Vagina (tissue), 2 donors: ENCODE data around the gene LDLRAD4. TPM values are rescaled to one million over a fixed set of nuclear protein-coding genes. Genes with fewer than 3 reads are reported as not detected.

Source experiments
- DNase-seq, 2 donors: peaks; one replicate each; pipeline ENCODE4 v3.0.0-alpha.2; 2017; ENCODE audit errors: extremely low spot score in 2 of 2
- H3K27ac ChIP-seq: fragments of 200-600 bp; sonication (generic); one replicate; pipeline ENCODE4 v1.5.1; 2019
- H3K27me3 ChIP-seq: fragments of 200-600 bp; sonication (generic); one replicate; pipeline ENCODE4 v1.5.1; 2019
- H3K36me3 ChIP-seq, 2 donors: fragments of 200-600 bp; sonication (generic); one replicate each; pipeline ENCODE4 v1.5.1; 2017 to 2019
- H3K4me1 ChIP-seq: fragments of 200-600 bp; sonication (generic); one replicate; pipeline ENCODE4 v1.5.1; 2019
- H3K4me3 ChIP-seq, 2 donors: fragments of 200-600 bp; sonication (generic); 1 replicate in 1 of 2; 2 replicates in 1 of 2; pipeline ENCODE4 v1.5.1; 2016 to 2019
- H3K9me3 ChIP-seq: fragments of 200-600 bp; sonication (generic); one replicate; pipeline ENCODE4 v1.5.1; 2019
- POLR2A ChIP-seq, 2 donors: fragments of 450-650 bp; IDR thresholded peaks; one replicate each; pipeline ENCODE4 v1.6.1; 2017; ENCODE audit warnings: antibody characterized with exemption in 2 of 2, mild to moderate bottlenecking in 2 of 2, moderate library complexity in 2 of 2
- POLR2AphosphoS5 ChIP-seq, 2 donors: sonication (generic); formaldehyde crosslinking; IDR thresholded peaks; one replicate each; pipeline ENCODE4 v1.9.0; 2017; ENCODE audit warnings: antibody characterized with exemption in 2 of 2, mild to moderate bottlenecking in 2 of 2, low read depth in 1 of 2; ENCODE audit not compliant: insufficient read depth in 1 of 2
- intact Hi-C: fragments of 100-400 bp; cut with DNase I; formaldehyde crosslinking; loops from one replicate; pipeline ENCODE4 v1.15.1; 2023
- total RNA-seq: library from RNA; depleted of rRNA; stranded (reverse); fragments of >200 nt; gene quantifications from one replicate; pipeline ENCODE4 v1.2.3, GENCODE V29; 2016
- TF ChIP-seq, protein P1 (sequence below), 3 experiments: fragments of 450-650 bp in 2 of 3; fragments of 200-600 bp in 1 of 3; sonication (generic) in 1 of 3; IDR thresholded peaks; one replicate each; pipeline ENCODE4 v1.5.1; 2017 to 2019; ENCODE audit warnings: antibody characterized with exemption in 3 of 3, mild to moderate bottlenecking in 2 of 3, moderate library complexity in 2 of 3

Gene LDLRAD4
- total RNA-seq, 1 donor from 2014 or later: 24.3 TPM

DNA sequence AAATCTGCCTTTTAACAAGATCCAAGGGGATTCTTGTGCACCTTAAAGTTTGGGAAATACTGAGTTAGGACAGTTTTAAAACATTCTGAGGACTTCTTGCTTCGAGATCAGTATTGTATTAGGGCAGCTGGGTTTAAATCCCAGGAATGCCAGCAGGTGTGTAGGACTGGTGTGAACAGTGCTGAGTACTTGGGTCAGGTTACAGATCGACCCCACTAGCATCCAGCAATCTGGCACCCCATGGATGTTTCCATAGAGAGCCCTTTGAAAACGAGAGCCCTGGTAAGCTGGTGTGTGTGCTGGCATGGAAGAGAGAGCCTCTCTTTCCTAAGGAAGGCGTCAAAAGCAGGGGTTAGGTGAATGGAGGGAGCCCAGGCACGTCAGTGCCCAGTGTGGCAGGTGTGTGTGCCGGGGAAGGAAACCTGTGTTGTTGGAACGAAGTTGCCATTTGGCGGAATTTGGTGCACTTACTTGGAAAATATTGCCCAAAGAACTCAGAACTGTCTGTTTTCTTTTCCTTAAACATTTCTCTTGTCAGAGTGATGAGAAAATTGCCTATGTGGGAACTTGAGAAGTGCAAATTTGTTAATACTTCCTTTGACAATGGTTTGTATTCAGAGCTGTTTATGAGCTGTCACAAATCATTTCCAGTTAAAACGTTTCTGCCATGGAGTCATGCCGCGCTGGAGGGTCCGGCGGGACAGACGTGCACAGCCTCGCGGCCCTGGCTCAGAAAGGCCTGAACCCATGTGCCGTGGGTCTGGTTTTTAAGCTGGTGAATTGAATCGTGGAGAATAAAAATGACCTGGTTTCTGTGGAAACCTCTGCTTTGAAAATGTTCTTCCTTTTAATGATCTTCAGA lies 38.1 kb downstream of the LDLRAD4 start:
- Histone ChIP-seq H3K27me3 (no peaks in the 10 kb centered on the region), H3K36me3 (no peaks in the 10 kb centered on the region), H3K27ac (no peak overlapping the region), H3K4me1 (peaks cover 29% of the 10 kb centered on the region), H3K4me3 (no peak overlapping the region), H3K9me3 (no peaks in the 10 kb centered on the region)
- no peak for DNase-seq
- TF ChIP-seq POLR2AphosphoS5 (IDR thresholded peaks at IDR 0.05; ENCODE audit: insufficient read depth in 1 of 2, low read depth in 1 of 2) (no peak), POLR2A (IDR thresholded peaks at IDR 0.05) (no peak)
- TF ChIP-seq, protein P1, sequence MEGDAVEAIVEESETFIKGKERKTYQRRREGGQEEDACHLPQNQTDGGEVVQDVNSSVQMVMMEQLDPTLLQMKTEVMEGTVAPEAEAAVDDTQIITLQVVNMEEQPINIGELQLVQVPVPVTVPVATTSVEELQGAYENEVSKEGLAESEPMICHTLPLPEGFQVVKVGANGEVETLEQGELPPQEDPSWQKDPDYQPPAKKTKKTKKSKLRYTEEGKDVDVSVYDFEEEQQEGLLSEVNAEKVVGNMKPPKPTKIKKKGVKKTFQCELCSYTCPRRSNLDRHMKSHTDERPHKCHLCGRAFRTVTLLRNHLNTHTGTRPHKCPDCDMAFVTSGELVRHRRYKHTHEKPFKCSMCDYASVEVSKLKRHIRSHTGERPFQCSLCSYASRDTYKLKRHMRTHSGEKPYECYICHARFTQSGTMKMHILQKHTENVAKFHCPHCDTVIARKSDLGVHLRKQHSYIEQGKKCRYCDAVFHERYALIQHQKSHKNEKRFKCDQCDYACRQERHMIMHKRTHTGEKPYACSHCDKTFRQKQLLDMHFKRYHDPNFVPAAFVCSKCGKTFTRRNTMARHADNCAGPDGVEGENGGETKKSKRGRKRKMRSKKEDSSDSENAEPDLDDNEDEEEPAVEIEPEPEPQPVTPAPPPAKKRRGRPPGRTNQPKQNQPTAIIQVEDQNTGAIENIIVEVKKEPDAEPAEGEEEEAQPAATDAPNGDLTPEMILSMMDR (IDR thresholded peaks at IDR 0.05): no peak
- intact Hi-C loops: no loop called here

DNA sequence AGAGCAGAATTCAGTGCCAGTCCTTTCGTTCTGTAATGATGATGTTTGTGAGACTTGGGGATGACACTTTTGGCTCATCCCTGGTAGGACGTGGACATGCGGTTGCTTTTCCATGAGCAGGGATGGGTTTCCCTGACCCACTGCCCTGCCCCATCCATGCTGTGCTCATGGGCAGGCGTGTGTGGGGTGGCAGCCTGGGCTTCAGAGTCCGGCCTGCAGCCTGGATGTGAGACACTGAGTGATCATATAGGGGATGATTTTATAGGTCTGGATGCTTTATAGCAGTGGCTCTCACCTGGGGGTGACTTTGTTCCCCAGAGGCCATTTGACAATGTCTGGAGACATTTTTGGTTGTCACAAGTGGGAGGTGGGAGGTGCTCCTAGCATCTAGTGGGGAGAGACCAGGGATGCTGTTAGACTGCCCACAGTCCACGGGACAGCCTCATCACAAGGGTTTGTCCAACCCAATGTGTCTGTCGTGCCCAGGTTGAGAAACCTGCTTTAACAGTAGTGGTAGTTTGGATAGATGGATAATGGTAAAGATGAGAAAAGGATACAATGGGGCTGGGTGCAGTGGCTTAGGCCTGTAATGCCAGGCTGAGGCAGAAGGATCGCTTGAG lies 38.9 kb downstream of the LDLRAD4 start:
- DNase-seq: no peak
- no peak for TF ChIP-seq POLR2AphosphoS5 (IDR thresholded peaks at IDR 0.05; ENCODE audit: insufficient read depth in 1 of 2, low read depth in 1 of 2)
- TF ChIP-seq, protein P1 (IDR thresholded peaks at IDR 0.05): no peak
- TF ChIP-seq POLR2A (IDR thresholded peaks at IDR 0.05): no peak
- Histone ChIP-seq H3K27ac (no peak overlapping the region), H3K36me3 (no peaks in the 10 kb centered on the region), H3K4me3 (no peak overlapping the region), H3K4me1 (peaks cover 34% of the 10 kb centered on the region), H3K9me3 (no peaks in the 10 kb centered on the region), H3K27me3 (no peaks in the 10 kb centered on the region)
- intact Hi-C loops: no loop called here

DNA sequence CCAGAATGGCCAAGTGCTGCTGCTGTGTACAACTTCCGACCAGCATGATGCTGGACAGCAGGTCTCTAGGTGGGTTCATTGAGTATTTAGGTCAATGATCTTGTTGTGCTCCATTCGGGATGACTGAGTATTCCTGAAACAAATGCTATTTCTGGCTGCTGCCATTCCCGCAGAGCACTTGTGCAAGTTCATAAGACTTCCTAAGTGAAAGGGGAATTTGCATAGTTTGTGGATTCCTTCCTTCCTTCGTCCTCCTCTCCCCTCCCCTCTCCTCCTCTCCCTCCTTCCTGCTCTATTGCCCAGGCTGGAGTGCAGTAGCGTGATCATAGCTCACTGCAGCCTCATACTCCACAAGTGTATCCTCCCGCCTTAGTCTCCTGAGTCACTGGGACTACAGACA lies 40.4 kb downstream of the LDLRAD4 start:
- Histone ChIP-seq H3K4me1 (peaks cover 35% of the 10 kb centered on the region), H3K27ac (no peak overlapping the region), H3K9me3 (no peaks in the 10 kb centered on the region), H3K27me3 (no peaks in the 10 kb centered on the region), H3K36me3 (no peaks in the 10 kb centered on the region), H3K4me3 (no peak overlapping the region)
- no peak for DNase-seq
- intact Hi-C loops: no loop called here
- no peak for TF ChIP-seq POLR2A (IDR thresholded peaks at IDR 0.05)
- no peak for TF ChIP-seq POLR2AphosphoS5 (IDR thresholded peaks at IDR 0.05; ENCODE audit: insufficient read depth in 1 of 2, low read depth in 1 of 2)
- TF ChIP-seq, protein P1 (IDR thresholded peaks at IDR 0.05): no peak

DNA sequence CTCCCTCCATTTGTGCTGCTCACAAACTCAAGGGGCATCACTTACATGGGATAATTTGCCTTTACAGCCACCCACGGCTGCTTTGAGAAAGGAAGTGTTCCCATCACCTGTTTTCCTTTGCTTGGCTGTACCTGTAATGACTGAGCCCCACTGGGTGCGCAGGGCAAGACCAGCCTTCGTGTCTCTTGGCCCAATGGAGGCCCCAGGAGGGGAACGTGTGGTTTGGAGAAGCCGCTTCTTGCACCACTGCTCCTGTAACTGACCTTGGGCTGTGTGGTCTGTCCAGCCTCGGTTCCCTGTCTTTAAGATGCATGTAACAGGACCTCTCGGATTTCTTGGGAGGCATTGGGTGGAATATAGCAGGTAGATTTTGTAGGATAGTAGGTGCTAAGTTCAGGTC lies 41.1 kb downstream of the LDLRAD4 start:
- H3K4me3 ChIP-seq: no peak overlapping the region
- intact Hi-C loops: no loop called here
- H3K27me3 ChIP-seq: no peaks in the 10 kb centered on the region
- TF ChIP-seq POLR2A (IDR thresholded peaks at IDR 0.05): no peak
- no peak for TF ChIP-seq POLR2AphosphoS5 (IDR thresholded peaks at IDR 0.05; ENCODE audit: insufficient read depth in 1 of 2, low read depth in 1 of 2)
- TF ChIP-seq, protein P1 (IDR thresholded peaks at IDR 0.05): no peak
- DNase-seq: no peak
- H3K36me3 ChIP-seq: no peaks in the 10 kb centered on the region
- no peaks in the 10 kb centered on the region for H3K9me3 ChIP-seq
- H3K27ac ChIP-seq: peak overlapping the region; percentile 15
- H3K4me1 ChIP-seq: peaks cover 43% of the 10 kb centered on the region
